PFSK-1 (cell line): Measurements from ENCODE around the gene PPFIBP1.

Experiments used
- FOXP2 ChIP-seq: optimal IDR thresholded peaks from 2 replicates; pipeline ENCODE3; 2011; ENCODE audit warnings: borderline replicate concordance, control low read depth, inconsistent platforms; ENCODE audit not compliant: insufficient read depth; ENCODE audit errors: extremely low read length, extremely low read depth
- POLR2AphosphoS5 ChIP-seq: IDR thresholded peaks from 2 replicates; pipeline ENCODE4 v1.6.1; 2012; ENCODE audit warnings: low read depth, mild to moderate bottlenecking, control low read depth, low read length, moderate library complexity
- REST ChIP-seq, 2 experiments: IDR thresholded peaks; 2 replicates each; pipeline versions ENCODE4 v1.6.1 to v1.8.0; 2011 to 2012; ENCODE audit warnings: low read depth in 2 of 2, low read length in 2 of 2, control low read depth in 1 of 2, inconsistent platforms in 1 of 2, mild to moderate bottlenecking in 1 of 2, moderate library complexity in 1 of 2; ENCODE audit not compliant: insufficient read depth in 1 of 2
- SIN3A ChIP-seq: IDR thresholded peaks from 2 replicates; pipeline ENCODE4 v1.6.1; 2012; ENCODE audit warnings: mild to moderate bottlenecking, low read length, moderate library complexity, borderline replicate concordance; ENCODE audit not compliant: insufficient read depth
- TAF1 ChIP-seq: IDR thresholded peaks from 2 replicates; pipeline ENCODE4 v1.6.1; 2012; ENCODE audit warnings: low read length, control low read depth, borderline replicate concordance; ENCODE audit not compliant: insufficient read depth

Gene PPFIBP1

GRCh38 chr12:27696864-27697564, 173.0 kb downstream of the PPFIBP1 start:
- no peak for TF ChIP-seq SIN3A
- TF ChIP-seq POLR2AphosphoS5 = no peak
- TF ChIP-seq REST (IDR thresholded peaks at IDR 0.05; ENCODE audit: insufficient read depth in 1 of 2, low read depth in 2 of 2, low read length in 2 of 2) = no peak

- TF ChIP-seq TAF1 (no peak), REST (IDR thresholded peaks at IDR 0.05; ENCODE audit: insufficient read depth in 1 of 2, low read depth in 2 of 2, low read length in 2 of 2) (no peak), POLR2AphosphoS5 (no peak), SIN3A (no peak), FOXP2 (no peak)
Observed at GRCh38 chr12:27703720-27704452, 179.9 kb downstream of the PPFIBP1 start.

- no peak for TF ChIP-seq POLR2AphosphoS5
- no peak for TF ChIP-seq FOXP2
- TF ChIP-seq TAF1 = no peak
- no peak for TF ChIP-seq SIN3A
- no peak for TF ChIP-seq REST (IDR thresholded peaks at IDR 0.05; ENCODE audit: insufficient read depth in 1 of 2, low read depth in 2 of 2, low read length in 2 of 2)
Observed at GRCh38 chr12:27705263-27705662, 181.3 kb downstream of the PPFIBP1 start.

- TF ChIP-seq SIN3A = no peak
- no peak for TF ChIP-seq REST (IDR thresholded peaks at IDR 0.05; ENCODE audit: insufficient read depth in 1 of 2, low read depth in 2 of 2, low read length in 2 of 2)
- no peak for TF ChIP-seq FOXP2
- no peak for TF ChIP-seq POLR2AphosphoS5
- TF ChIP-seq TAF1 = no peak
Observed at GRCh38 chr12:27707216-27707615, 183.2 kb downstream of the PPFIBP1 start.
